OCI-LY7 (cell line): ENCODE results near the gene ZGPAT. TPM values are rescaled to one million over a fixed set of nuclear protein-coding genes. Genes with fewer than 3 reads are reported as not detected.

Source experiments
- BruUV-seq: library from RNA; stranded (reverse); fragments of 400-500 nt; replicated peaks from 2 replicates; lab custom pipeline; 2021; lab: Mats Ljungman, UMichigan
- CTCF ChIA-PET: fragments of 300-600 bp; sonication (Branson Sonifier 250); formaldehyde crosslinking; loops from one replicate; lab custom pipeline; 2022; ENCODE audit warnings: antibody characterized with exemption; ENCODE audit not compliant: unreplicated experiment; lab: Charles Lee
- POLR2A ChIA-PET: fragments of 300-600 bp; sonication (Branson Sonifier 250); formaldehyde crosslinking; loops from one replicate; lab custom pipeline; 2022; ENCODE audit warnings: antibody characterized with exemption; lab: Charles Lee
- DNase-seq: peaks from one replicate; pipeline ENCODE4 v3.0.0-alpha.2; 2015; ENCODE audit warnings: low spot score
- H2AFZ ChIP-seq: fragments of 200-600 bp; sonication (generic), shearing (Covaris generic); 2 replicates; pipeline ENCODE4 v1.6.1; 2014; ENCODE audit warnings: mild to moderate bottlenecking, antibody characterized with exemption, low read length, moderate library complexity
- H3K27ac ChIP-seq: fragments of 200-600 bp; sonication (generic); 2 replicates; pipeline ENCODE4 v1.5.1; 2014; ENCODE audit warnings: mixed run types, low read depth, mild to moderate bottlenecking, moderate library complexity, low read length, inconsistent platforms; ENCODE audit not compliant: poor library complexity, severe bottlenecking
- H3K36me3 ChIP-seq: fragments of 200-600 bp; sonication (generic); 2 replicates; pipeline ENCODE4 v1.6.1; 2014; ENCODE audit warnings: mild to moderate bottlenecking, antibody characterized with exemption, low read length, moderate library complexity, mixed read lengths; ENCODE audit not compliant: insufficient read depth
- H3K4me1 ChIP-seq: fragments of 200-600 bp; sonication (generic); 2 replicates; pipeline ENCODE4 v1.5.1; 2014; ENCODE audit warnings: mild to moderate bottlenecking, low read length; ENCODE audit not compliant: insufficient read depth, poor library complexity, severe bottlenecking
- H3K4me2 ChIP-seq: fragments of 200-600 bp; sonication (generic); 2 replicates; pipeline ENCODE4 v1.6.1; 2014; ENCODE audit warnings: mild to moderate bottlenecking, low read length
- H3K4me3 ChIP-seq: fragments of 200-600 bp; sonication (generic); 2 replicates; pipeline ENCODE4 v1.5.1; 2014; ENCODE audit warnings: mild to moderate bottlenecking, low read depth, low read length; ENCODE audit not compliant: poor library complexity, severe bottlenecking
- H3K79me2 ChIP-seq: fragments of 200-600 bp; sonication (generic); 2 replicates; pipeline ENCODE4 v1.6.1; 2016; ENCODE audit warnings: low read depth, mild to moderate bottlenecking, low read length, moderate library complexity, mixed read lengths; ENCODE audit not compliant: insufficient read depth
- H3K9me2 ChIP-seq: fragments of 200-600 bp; sonication (generic); 2 replicates; pipeline ENCODE4 v1.6.1; 2016; ENCODE audit warnings: mild to moderate bottlenecking, low read length, mixed read lengths; ENCODE audit not compliant: insufficient read depth
- H3K9me3 ChIP-seq: fragments of 200-600 bp; sonication (generic); 2 replicates; pipeline ENCODE4 v1.6.1; 2014; ENCODE audit warnings: mild to moderate bottlenecking, mixed run types, low read length, mixed read lengths
- H4K20me1 ChIP-seq: fragments of 200-600 bp; sonication (generic); 2 replicates; pipeline ENCODE4 v1.6.1; 2014; ENCODE audit warnings: mild to moderate bottlenecking, antibody characterized with exemption, low read length, moderate library complexity, mixed read lengths; ENCODE audit not compliant: insufficient read depth
- EZH2phosphoT487 ChIP-seq: fragments of 200-600 bp; sonication (generic); IDR thresholded peaks from 2 replicates; pipeline ENCODE4 v1.6.1; 2018; ENCODE audit warnings: low read depth, borderline replicate concordance, mild to moderate bottlenecking, mixed run types, antibody characterized with exemption, low read length, moderate library complexity, mixed read lengths
- intact Hi-C: fragments of 100-400 bp; cut with micrococcal nuclease; formaldehyde crosslinking; loops from one replicate; pipeline ENCODE4 v1.10.0; 2022; ENCODE audit not compliant: unreplicated experiment
- total RNA-seq, 2 experiments: library from RNA; depleted of rRNA in 1 of 2; stranded (reverse); fragments of >200 nt in 1 of 2; shearing (Covaris generic) in 1 of 2; gene quantifications; 2 replicates each; pipeline ENCODE4 v1.2.3, GENCODE V29; 2014 to 2022
- TF ChIP-seq, protein P1 (sequence below): fragments of 200-600 bp; sonication (generic); conservative IDR thresholded peaks from 2 replicates; pipeline ENCODE4 v1.5.1; 2014; ENCODE audit warnings: mild to moderate bottlenecking, antibody characterized with exemption, low read length, moderate library complexity, mixed read lengths

The ZGPAT gene
- total RNA-seq, 2 experiments from 2014 or later, result 43.9 to 55.4 TPM

DNA sequence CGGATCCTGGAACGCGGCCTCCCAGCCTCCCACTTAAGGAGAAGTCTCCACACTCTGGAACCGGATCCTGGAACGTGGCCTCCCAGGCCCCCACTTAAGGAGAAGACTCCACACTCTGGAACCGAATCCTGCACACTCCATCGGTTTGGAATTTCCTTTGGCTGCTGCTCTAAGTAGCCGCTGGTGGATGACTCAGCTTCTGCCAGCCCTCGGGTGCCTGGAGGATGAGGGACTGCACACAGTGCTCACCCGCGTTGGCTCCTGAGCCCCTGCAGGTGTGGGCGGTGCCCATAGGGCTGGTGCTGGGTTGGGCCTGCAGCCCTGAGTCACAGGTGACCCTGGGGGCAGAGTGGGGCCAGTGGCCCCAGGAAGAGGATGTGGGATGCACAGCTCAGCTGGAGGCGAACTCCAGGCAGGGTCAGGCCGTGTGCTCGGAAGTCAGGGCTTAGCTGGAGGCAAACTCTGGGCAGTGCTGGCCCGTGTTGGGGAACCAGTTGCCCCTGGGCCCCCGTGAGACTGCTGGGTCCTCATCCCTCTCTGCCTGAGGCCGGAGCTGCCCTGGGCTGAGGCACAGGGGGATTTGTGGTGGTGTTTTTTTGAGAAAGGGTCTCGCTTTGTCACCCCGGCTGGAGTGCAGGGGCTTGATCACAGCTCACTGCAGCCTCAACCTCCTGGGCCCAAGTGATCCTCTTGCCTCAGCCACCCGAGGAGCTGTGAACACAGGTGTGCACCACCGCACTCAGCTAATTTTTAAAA lies 25.3 kb upstream of the ZGPAT start:
- Histone ChIP-seq H4K20me1 (no peaks in the 10 kb centered on the region), H3K9me2 (no peaks in the 10 kb centered on the region), H3K4me2 (no peak overlapping the region), H3K9me3 (no peaks in the 10 kb centered on the region), H3K79me2 (no peaks in the 10 kb centered on the region), H3K27ac (no peak overlapping the region), H3K36me3 (peaks cover 19% of the 10 kb centered on the region; the same call in 1 of the 2 replicates), H2AFZ (no peak overlapping the region), H3K4me1 (no peaks in the 10 kb centered on the region), H3K4me3 (no peak overlapping the region)
- BruUV-seq, result no TSS peak
- TF ChIP-seq, protein P1, sequence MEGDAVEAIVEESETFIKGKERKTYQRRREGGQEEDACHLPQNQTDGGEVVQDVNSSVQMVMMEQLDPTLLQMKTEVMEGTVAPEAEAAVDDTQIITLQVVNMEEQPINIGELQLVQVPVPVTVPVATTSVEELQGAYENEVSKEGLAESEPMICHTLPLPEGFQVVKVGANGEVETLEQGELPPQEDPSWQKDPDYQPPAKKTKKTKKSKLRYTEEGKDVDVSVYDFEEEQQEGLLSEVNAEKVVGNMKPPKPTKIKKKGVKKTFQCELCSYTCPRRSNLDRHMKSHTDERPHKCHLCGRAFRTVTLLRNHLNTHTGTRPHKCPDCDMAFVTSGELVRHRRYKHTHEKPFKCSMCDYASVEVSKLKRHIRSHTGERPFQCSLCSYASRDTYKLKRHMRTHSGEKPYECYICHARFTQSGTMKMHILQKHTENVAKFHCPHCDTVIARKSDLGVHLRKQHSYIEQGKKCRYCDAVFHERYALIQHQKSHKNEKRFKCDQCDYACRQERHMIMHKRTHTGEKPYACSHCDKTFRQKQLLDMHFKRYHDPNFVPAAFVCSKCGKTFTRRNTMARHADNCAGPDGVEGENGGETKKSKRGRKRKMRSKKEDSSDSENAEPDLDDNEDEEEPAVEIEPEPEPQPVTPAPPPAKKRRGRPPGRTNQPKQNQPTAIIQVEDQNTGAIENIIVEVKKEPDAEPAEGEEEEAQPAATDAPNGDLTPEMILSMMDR, result no peak
- no peak for TF ChIP-seq EZH2phosphoT487
- POLR2A ChIA-PET, result no interaction called here
- DNase-seq, result no peak
- intact Hi-C loops, result no loop called here
- CTCF ChIA-PET, result no interaction called here

DNA sequence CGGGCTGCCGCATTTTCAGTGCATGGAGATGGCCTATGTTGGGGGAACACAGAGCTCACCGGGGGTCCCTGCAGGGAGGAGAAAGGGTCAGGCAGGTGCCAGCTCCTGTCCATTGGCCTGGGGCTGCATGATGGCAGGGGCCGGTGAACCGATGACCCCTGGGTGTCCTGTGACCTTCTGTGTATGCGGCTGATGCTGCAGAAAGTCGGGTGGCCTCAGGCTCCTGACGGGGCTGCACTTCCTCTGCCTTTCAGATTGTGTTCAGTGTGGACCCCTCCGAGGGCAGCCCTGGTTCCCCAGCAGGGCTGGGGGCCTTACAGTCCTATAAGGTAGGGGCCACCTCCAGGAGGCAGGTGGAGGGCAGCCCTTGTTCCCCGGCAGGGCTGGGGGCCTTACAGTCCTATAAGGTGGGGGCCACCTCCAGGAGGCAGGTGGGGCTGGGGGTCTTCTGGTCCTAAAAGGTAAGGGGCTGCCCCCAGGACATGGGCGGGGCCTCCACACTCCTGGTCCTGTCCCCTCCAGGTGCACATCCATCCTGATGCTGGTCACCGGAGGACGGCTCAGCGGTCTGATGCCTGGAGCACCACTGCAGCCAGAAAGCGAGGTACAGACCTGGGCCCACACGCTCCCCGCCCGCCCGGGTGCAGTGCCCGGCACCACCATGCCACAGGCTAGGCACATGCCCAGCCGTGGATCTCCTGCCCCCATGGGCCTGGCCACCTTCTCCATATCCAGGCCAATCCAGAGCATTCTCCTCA lies 22.4 kb upstream of the ZGPAT start:
- no peak for TF ChIP-seq EZH2phosphoT487
- TF ChIP-seq, protein P1, result no peak
- POLR2A ChIA-PET, result no interaction called here

More for the DNA sequence above, 22.4 kb upstream of the ZGPAT start:
- CTCF ChIA-PET, result interaction anchor here (0.6 kb wide), 1 partner anchor 51 kb away, joined by 3 read pairs; the partner anchor contains the start of gene LIME1
- DNase-seq, result no peak
- Histone ChIP-seq H3K27ac (no peak overlapping the region), H3K4me1 (no peaks in the 10 kb centered on the region), H3K9me2 (no peaks in the 10 kb centered on the region), H3K79me2 (no peaks in the 10 kb centered on the region), H2AFZ (no peak overlapping the region), H3K36me3 (peaks cover 11% of the 10 kb centered on the region; the same call in 1 of the 2 replicates), H4K20me1 (no peaks in the 10 kb centered on the region), H3K4me3 (no peak overlapping the region), H3K4me2 (no peak overlapping the region), H3K9me3 (no peaks in the 10 kb centered on the region)
- no TSS peak for BruUV-seq
- intact Hi-C loops, result no loop called here
